NAMALWA (cell line): Measurements from ENCODE around the gene TDRD3.

Experiments used
- DNase-seq: peaks from one replicate; pipeline ENCODE4 v3.0.0-alpha.2; 2015; ENCODE audit warnings: low spot score

The TDRD3 gene

DNA sequence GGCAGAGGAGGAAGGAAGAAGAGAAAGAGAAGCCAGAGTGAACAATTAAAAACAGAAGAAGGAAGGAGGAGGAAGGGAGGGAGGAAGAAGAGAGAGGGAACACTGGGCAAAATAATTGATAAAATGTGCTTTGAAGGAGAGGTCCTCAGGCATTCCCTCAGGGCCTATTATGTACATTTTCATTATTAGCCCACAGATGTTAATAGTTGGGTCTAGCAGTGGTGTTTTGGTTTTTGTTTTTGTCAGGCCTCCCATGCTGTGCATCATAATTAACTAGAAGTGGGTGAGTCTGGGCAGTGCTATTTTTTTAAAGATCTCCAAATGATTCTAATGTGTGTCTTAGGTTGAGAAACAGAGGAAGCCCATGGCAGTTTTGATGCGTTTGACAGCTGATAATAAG is 178.1 kb downstream of the TDRD3 start:
- DNase-seq = no peak

DNA sequence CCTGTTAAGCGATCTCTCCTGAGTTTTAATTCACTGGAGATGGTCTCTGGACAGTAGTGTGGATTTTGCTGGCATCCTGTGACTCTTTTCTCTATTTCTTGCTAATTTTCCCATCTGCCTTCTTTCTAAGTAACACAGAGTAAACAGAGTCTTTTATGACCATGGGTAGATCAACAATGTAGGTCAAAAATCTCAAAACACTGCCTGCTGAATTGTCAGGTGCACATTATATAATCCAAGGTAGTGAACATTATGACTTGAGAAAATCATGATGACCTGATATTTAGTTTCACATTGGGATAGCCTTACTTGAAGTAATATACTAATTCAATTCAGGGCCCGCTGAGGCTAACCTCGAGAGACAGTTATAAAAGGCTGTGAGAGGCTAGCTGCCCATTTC is 180.7 kb downstream of the TDRD3 start:
- no peak for DNase-seq

DNA sequence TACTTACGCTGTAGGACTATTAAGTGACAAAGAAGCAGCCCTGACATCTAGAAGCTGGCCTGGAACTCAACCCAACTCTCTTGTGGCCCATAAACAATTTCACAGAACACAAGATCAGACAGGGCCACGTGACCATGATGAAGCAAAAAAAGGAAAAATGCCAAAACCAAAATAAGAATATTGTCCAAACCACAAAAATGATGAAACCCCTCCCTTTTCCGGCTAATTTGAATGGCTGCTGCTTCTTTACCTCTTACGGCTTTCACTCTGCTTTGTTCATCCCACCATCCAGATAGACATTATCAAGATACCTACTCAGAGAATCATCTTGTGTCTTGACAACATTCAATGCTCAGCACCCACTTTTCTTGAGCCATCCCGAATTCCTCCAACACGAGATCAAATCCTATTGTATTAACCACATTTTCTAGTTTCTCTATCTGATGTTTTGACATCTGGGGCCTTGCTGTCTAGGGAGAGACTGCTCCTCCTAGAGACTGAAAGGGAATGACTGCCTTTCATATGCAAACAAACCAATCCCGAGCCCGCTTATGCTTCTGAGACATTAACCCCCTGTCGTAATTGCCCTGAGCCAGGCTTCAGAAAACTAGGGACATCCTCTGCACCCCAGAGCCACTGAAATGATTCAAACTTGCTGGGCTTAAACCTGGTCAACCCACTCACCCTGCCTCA is 186.3 kb downstream of the TDRD3 start:
- DNase-seq = no peak

DNA sequence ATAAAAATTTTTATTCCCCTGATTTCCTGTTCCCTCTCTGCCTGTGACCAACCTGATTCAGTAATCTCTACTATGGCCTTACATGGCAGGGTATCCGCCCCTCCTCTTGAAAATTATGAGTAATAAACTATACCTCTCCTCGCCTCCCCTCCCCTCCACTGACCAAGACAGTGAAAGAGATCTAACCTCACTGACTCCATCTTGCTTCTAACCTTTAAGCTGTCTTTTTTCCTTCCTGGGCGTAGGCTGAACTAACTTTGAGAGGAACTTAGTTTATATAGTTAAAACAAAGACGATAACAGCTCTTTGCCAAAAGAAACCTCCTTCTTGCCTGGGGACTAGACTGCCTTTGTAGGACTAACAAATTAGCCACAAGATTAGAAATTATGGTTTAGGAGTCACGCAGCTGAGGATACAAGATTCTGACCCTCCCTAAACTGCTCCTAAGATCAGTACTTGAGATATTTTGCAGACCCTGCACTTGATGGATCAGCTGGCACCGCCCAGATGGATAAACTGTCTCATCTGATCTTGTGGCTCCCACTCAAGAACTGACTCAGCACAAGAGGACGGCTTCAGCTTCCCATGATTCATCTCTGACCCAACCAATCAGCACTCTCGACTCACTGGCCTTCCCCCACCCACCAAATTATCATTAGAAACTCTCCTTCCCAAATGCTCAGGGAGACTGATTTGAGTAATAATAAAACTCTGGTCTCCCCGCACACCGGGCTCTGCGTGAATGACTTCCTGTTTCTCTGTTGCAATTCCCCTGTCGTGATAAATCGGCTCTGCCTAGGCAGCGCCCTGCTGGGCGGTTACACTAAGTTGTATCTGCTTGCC is 187.1 kb downstream of the TDRD3 start:
- DNase-seq = peak; percentile 19

DNA sequence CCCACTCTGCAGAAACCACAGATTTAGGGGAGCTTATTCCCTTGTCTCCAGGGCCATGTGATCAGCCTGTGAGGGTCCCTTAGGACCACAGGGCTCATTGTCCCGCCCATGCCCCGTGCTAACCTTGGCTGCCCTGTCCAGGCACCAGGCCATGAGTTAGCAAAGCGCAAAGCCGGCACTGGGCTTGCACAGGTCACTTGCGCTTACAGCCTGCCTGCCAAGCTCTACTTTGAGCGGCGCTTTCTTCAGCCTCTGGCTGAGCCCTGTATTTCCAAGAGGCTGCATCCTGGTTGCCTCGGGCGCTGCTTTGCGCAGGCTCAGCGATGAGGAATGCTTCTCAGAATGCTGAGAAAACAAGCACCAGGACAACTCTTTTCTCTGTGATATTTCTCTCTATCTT is 188.0 kb downstream of the TDRD3 start:
- DNase-seq = no peak

DNA sequence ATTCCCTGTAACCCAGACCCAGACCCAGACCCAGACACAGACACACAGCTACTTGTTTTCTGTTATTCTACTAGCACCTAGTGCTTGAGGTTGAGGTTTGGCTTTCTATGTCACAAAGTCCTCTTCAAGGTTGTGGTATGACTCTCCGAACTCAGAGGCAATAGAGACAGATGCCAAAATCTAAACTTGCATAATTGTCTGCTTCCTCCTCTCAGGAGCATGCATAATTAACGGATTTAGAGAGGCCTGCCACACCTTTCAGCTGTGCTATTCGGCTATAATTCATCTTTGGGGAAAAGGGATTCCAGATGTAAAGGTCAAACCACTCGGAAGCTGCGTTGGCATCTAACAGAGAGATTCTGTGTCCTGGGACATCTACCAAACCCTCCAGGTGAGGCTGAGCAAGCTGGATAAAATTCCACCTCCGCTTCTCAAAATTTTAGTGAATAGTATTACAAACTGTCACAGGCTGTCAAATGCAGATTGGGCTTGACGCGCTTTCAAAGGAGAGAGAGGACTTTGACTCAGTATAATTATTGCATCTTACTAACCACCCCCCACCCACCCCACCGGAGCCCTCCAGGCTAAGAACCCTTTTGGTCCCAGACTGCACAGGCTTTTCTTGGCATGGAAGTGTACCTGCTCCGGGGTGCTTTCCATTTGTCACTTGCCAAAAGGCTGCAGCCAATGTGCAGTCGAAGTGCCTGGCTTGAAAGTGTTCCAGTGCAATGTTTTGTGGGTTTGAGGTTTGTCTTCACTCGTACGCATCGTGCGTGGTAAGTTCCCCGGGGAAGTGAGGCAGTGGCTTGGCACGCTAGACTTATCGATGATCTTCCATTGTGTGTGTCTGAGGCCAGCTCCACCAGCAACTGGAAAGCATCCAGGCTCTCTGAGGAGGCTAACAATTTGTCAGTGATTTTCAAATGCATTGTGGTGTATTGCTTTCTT is 194.1 kb downstream of the TDRD3 start:
- DNase-seq = no peak

DNA sequence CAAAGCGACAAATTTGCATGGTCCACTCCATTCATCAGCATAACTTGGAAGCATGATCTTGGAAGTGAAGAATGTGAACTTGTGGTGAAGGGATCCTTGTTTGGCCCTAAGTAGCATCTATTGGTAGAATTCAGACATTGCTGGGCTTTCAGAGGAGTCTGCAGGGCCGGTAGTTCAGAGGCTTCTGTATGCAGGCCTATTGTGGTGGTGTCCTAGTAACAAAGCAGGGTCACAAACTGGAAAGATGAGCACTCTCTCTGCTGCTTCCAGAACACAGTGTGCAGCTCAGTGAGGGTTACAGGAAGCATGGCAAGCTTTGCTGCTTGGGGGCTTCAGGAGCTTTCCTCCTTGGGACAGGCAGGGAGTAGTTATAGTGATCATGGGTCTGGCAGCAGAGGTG is 206.0 kb downstream of the TDRD3 start:
- DNase-seq = no peak

DNA sequence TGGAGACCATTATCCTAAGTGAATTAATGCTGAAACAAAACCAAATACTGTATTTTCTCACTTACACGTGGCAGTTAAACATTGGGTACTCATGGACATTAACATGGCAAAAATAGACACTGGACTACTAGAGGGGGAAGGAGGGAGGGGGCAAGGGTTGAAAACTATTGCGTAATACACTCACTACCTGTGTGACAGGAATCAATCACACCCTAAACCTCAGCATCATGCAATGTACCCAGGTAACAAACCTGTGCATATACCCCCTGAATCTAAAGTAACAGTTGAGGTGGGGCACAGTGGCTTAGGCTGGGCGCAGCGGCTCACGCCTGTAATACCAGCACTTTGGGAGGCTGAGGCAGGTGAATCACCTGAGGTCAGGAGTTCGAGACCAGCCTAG is 207.0 kb downstream of the TDRD3 start:
- DNase-seq = no peak

DNA sequence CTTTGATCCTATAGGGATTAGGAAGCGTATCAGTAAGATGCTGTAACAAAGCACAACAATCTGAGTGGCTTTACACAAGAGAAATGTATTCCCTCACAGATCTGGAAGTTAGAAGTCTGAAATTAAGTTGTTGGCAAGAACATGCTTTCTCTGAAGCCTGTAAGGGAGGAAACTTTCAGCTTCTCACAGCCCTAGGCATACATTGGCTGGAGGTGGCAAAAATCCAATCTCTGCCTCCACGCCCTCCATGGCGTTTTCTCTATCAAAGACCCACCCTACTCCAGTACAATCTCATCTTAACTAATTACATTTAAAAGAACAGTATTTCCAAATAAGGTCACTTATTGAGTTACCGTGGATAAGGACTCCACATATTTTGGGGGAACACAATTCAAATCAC is 211.9 kb downstream of the TDRD3 start:
- DNase-seq = no peak

DNA sequence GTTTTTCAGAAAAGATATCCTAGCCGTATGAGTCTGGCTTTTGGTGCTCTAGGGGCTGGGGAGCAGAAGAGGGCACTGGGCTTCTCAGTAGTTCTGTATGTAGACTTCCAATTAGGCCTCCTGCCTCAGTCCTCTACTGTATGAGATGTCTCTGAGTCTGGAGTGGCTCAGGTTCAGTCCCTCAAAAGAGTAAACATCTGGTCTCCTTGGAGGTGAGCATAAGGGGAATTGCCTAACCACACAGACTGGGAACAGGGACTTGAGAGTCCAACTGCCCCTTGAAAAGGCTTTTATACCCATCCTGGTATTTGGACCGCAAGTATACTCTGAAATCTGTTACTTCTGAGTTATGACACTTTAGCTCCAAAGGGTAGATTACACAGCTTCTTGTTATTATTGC is 214.5 kb downstream of the TDRD3 start:
- no peak for DNase-seq

DNA sequence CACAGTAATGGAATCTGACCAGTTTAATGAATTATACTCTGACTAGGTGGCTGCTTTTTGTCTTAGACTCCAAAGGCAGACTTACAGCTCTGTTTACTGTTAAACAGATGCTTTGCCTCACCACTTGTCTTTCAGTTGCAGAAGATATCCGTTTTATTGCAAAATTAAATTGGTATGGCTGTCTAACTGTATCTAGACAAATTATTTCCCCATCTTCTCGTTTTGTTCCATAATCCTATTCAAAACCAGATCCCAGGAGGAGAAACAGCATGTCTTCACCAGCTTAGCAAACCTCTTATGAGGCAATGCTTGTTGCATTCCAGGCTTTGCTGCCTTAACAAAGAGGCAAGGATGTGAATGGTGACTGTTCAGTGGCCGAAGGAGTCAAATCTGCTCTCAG is 215.6 kb downstream of the TDRD3 start:
- DNase-seq = no peak

DNA sequence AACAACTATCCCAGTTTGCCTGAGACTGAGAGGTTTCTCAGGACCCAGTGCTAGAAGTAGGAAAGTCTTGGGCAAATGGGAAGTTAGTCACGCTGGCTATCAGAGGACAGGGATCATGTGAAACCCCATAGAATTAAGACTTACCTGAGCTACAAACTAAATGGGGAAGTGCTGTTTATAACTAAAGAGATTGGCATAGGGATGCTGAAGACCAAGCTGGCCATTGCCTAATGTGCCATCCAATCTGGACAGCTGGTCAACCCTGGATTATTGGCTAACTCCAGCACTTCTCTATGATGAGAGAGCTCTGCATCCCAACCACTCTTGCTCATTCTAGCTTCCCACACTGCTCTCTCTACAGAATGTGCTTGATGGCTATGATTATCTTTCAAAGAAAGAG is 216.1 kb downstream of the TDRD3 start:
- no peak for DNase-seq

DNA sequence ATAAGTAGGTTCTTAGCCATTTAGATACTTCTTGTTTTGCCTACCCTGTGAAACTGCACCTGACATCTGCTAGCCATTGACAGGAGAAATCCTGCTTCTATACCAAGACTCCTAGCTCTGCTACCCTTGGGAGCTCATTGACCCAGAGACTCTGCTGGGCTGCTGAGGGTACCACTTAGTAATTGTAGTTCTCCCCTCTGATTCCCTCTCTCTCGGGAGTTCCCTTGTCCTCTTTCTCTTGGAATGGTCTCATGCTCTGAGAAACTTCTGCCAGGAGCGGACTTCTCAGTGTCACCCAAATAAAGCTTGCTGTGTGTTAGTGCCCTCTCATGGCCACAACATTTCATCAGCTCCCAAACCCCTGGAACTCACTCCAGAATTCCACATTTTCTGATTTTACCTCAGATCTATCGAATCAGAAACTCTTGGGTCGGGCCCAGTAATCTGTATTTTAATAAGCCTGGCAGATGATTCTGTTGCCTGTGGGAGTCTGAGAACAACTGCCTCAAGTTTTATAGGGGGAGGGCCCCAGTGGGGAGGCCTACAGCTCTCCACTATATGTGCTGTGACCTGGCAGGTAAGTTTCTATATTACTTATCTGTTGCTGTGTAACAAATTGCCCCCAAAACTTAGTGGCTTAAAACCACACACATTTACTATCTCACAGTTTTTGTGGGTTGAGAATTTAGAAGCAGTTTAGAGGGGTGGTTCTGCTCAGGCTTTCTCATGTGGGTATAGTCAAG is 221.1 kb downstream of the TDRD3 start:
- DNase-seq = no peak

DNA sequence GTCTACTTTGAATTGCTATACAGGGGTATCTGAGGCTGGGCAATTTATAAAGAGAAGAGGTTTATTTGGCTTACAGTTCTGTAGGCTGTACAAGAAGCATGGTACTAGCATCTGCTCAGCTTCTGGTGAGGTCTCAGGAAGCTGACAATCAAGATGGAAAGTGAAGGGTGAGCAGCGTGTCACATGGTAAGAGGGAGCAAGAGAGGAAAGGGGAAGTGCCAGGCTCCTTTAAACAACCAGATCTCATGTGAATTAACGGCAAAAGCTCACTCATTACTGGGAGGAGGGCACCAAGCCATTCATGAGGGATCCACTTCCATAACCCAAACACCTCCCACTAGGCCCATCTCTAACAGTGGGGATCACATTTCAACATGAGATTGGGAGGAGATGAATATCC is 222.4 kb downstream of the TDRD3 start:
- DNase-seq = no peak

DNA sequence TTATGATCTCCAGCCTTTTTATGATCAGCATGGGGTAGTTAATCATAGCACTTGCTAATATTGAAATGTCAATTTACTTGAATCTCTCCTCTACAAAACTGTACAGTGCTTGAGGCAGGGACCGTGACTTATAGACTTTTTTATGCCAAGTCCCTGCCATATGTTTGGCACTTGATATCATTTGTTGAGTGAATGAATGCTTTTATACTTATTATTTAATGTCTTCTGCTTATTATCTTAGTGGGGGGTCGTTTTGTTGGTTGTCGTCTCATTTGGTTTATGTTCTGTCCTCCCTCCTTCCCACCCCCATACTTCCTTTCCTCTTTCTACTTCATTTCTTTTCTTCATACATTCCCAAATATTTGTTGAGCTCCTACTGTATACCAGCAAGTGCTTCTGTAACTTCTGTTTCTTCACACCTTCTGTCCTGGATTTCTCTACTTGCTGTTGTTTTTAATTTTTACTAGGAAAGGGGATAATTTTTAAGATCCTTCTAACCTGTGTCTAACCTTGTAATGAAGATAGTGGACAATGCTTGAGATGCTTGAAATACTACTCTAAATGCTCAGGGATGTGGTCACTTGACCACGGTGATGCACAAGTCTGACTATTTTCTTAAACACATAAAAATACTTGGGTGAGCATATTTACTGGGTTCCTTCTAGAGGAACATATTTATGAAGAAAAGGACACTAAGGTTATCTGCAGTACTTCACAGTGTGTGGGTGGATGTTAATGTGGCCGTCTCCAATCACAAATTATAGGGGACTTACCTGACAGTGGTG is 223.8 kb downstream of the TDRD3 start:
- DNase-seq = no peak

DNA sequence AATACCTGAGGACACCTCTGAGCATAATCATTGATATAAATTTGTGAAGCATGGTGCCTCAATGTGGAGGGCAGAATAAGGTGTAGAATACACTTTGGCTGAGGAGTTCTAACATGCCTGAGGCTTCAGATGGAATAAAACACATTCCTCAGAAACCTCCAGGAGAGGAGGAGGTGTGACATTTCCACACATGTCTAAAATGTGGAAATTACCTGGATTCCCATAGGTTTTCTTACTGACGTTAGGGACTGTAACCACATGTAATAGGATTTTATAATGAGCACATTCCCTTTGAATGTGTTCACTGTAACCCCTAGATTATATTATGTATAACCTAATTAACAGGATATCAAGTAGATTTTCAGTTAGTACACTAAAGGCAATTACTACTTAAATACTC is 226.1 kb downstream of the TDRD3 start:
- no peak for DNase-seq
